LNCAP (cell line): Measurements from ENCODE around the gene NDUFS4.

ENCODE experiments used
- CTCF ChIP-seq: fragments of 450-650 bp; IDR thresholded peaks from 2 replicates; pipeline ENCODE4 v1.5.1; 2017; ENCODE audit warnings: mild to moderate bottlenecking

Gene NDUFS4

GRCh38 chr5:53576674-53577073 is 16.2 kb downstream of the NDUFS4 start:
- no peak for TF ChIP-seq CTCF

DNA sequence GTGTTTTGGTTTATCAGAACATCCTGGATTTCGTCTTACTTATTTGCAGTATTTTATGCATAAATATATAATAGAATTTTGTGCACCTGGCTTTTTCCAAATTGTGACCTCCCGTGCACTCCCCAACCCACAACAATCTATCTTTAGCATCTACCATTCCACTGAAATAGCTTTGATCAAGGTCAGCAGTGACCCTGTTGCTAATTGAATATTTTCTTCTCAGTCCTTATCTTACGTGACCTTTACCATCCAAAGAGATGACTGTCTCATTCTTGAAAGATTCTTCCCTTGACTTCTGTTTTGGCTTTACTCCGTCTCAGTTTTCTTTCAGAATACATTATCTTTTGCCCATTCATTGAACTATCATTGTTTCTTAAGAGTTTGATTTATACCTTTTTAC is 18.4 kb downstream of the NDUFS4 start:
- no peak for TF ChIP-seq CTCF

DNA sequence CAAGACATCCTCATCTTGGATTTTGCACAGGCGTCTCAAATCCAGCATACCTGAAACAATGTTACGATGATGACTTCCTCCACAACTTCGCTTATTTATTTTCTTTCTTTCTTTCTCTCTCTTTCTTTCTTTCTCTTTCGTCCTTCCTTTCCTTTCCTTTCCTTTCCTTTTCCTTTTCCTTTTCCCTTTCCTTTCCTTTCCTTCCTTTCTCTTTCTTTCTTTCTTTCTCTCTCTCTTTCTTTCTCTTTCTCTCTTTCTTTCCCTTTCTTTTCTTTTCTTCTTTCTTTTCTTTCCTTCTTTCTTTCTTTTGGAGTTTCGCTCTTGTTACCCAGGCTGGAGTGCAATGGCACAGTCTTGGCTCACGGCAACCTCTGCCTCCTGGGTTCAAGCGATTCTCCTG is 20.1 kb downstream of the NDUFS4 start:
- TF ChIP-seq CTCF = no peak

GRCh38 chr5:53582225-53582624 is 21.8 kb downstream of the NDUFS4 start:
- no peak for TF ChIP-seq CTCF

GRCh38 chr5:53590759-53591158 is 30.3 kb downstream of the NDUFS4 start:
- TF ChIP-seq CTCF = no peak

DNA sequence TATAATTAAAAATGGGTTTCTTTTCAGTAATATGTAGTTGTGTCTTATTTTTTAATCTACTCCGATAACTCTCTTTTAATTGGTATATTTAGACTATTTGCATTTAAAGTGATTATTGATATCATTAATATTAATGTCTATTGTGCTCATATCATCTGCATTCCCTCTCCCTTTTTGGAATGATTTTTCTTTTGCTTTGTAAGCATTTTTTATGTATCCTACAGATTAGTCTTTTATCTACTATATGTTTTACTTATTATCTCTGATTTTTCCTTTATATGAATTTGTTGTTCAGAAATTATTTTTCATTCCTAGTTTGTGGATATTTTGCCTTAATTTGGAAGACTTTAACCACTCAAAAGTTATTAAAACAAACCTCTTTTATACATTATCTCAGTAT is 34.0 kb downstream of the NDUFS4 start:
- no peak for TF ChIP-seq CTCF

DNA sequence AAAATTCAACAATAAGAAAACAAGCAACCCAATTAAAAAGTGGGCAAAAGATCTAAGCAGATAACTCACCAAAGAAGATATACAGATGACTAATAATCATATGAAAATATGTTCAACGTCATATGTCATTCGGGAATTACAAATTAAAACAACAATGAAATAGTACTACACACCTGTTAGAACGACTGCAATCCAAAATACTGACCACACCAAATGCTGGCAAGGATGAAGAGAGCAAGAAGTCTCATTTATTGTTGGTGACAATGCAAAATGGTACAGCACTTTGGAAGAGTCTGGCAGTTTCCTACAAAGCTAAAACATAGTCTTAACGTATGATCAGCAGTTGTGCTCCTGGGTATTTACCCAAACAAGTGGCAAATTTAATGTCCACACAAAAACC is 37.5 kb downstream of the NDUFS4 start:
- TF ChIP-seq CTCF = no peak

GRCh38 chr5:53601570-53601969 is 41.1 kb downstream of the NDUFS4 start:
- no peak for TF ChIP-seq CTCF
